SW 1271 (cell line): ENCODE measurements around the gene PTPRK.

Experiments used
- DNase-seq, 2 experiments: peaks; one replicate each; lab custom pipeline; 2025; lab: John Stamatoyannopoulos, UW

The PTPRK gene

DNA sequence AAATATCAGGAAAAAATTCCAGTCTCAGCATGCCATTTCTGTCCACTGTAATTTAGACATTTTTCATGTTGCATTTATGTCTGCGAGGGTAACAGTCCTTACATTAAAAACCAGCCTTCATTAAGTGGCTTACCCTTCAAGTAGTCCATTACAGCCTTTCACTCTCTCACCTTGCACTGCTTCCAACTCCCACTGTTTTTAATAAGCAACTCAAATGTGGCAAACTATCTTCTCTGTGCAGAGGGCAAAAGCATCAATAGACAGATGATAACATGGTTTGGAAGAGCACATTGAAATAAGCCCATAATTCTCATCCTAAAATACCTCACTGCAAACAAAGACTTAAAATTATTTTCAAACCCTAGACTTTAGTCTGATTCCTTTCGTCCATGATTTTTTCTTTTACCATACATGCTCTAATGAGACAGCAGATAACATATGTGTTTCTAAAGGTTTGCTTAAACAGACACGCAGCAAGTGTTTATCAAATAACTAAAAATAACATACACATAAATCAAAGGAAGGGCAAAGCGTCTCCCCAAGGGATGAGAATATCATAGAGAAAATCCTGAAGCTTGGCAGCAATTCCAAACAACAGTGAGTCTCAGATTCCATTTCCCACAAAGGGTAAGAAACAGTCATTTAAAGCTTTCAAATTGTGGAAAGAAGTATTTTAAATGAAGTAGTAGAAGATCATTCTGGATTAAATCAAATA lies 130.4 kb downstream of the PTPRK start:
- DNase-seq: no peak

GRCh38 chr6:128388380-128388779 lies 132.0 kb downstream of the PTPRK start:
- DNase-seq: no peak

DNA sequence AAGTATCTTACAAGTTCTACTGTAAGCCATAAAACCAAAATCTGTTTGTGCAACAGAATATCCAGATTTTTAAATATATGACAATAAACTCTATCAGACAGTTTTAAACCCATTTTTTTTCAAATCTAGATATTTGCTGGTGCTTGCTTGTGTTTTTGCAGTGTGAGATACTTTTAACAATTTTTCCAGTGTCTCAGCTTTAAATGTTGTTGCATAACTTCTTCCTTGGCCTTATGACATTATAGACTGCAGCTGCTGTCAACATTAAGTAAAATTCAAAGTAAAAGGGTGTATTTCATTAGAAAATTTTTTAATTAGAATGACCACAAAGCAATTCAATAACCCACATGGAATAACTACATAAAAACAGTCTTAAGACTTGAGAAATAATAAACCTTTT lies 139.5 kb downstream of the PTPRK start:
- DNase-seq: no peak

- no peak for DNase-seq
Measured at GRCh38 chr6:128379577-128379976, 140.8 kb downstream of the PTPRK start.

GRCh38 chr6:128376952-128377503 lies 143.4 kb downstream of the PTPRK start:
- no peak for DNase-seq

GRCh38 chr6:128371136-128371535 lies 149.3 kb downstream of the PTPRK start:
- no peak for DNase-seq

DNA sequence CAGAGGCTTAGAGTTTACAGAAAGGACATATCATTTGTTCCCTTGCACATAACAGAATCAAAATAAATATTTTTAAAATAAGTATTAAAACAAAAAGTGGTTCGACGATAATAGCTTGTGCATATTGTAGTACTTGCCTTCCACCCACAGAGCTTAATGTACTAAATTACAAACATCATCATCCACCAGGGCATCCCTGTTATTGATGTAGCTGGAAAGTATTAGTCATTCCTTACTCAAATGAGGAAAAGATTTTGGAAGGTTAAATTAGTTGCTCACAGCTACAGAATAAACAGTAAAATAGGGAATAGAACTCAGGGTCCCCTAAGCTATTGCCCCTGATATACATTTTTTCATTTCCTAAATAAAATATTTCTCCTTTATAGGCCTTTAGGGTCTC lies 150.3 kb downstream of the PTPRK start:
- no peak for DNase-seq

GRCh38 chr6:128368213-128368944 lies 152.0 kb downstream of the PTPRK start:
- no peak for DNase-seq

- no peak for DNase-seq
Measured at GRCh38 chr6:128367437-128367836, 153.0 kb downstream of the PTPRK start.

DNA sequence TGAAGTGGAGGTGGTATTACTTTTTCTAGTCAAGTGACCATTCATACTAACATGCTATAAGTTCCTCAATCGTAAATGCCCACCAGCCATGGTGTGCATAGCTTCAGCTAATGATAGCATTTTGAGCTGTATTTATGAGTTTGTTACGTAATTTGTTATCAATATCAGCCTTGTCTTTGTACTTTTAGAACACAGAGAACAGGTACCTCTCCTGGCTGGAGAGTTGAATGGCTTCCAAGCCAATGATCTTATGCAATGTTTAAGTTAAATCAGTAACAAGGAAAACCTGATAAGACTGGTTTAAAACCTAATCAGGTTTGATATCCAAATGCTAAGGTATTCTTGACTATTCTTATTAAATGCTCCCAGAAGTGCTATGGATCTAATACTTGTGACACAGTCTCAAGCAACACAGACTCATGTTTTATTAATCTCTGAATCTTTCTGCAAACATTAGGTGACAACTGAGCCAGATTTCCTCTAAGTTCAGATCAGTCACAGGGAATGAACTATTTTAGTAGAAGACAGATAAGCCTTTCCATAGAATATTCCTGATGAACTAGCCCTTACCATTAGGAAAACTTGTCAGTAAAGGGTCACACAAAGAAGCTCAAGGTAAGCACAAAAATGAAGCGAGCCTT lies 154.8 kb downstream of the PTPRK start:
- DNase-seq: no peak

GRCh38 chr6:128364766-128365519 lies 155.5 kb downstream of the PTPRK start:
- no peak for DNase-seq

- DNase-seq: no peak
Measured at GRCh38 chr6:128363020-128363813, 157.2 kb downstream of the PTPRK start.

GRCh38 chr6:128361378-128361777 lies 159.0 kb downstream of the PTPRK start:
- no peak for DNase-seq

DNA sequence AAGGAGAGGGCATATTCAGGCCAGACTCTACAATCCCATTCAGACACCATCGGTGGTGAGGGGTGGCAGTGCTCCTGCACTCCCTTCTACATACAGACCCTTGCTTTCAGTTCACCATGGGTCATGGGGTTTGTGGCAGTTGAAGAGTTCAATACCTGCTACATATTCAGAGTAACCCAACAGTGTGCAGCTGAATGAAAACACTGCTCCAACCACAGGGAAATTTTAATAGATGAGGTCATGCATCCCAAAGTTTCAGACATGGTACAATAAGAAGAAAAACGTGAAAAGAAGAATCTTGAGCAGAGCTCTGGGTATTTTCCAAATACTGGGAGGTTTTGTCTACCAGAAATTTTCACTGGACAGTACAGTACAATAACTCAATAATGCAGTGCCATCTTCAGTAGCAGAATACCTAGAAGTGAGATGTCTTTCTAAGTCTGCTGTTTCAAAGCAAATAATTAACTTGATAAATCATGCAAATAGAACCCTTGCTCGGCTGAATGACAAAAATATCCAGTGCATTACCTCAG lies 162.1 kb downstream of the PTPRK start:
- no peak for DNase-seq

- DNase-seq: no peak
Measured at GRCh38 chr6:128357392-128358130, 162.8 kb downstream of the PTPRK start.

DNA sequence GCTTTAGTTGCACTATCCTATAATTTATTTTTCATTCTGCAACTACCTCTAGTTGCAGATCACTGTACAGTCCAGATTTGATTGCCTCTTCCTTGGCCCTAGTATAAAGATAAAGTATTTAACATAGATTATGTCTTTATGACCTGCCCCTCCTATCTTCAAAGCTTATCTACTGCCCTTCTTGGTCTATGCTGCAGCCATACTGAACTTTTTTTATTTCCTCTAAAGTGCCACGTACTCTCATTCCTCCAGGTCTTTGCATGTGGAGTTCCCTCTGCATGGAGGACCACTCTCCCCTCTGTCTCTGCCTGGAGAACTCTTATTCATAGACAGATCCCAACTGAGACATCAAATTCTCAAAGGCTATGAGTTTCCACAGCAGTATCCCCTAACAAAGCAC lies 168.0 kb downstream of the PTPRK start:
- DNase-seq: no peak

DNA sequence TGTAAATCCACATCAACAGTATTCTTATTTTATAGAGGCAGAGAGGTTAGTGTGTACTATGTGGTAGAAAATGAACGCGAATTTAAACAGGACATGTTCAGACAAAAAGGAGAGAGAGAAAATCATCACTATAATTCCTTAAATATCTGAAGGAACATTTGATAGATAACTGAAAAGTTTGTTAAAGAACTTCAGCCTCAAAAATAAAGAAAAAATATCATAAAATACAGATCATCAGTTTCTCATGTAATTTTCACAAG lies 169.2 kb downstream of the PTPRK start:
- no peak for DNase-seq

GRCh38 chr6:128350416-128351254 lies 169.8 kb downstream of the PTPRK start:
- DNase-seq: no peak

DNA sequence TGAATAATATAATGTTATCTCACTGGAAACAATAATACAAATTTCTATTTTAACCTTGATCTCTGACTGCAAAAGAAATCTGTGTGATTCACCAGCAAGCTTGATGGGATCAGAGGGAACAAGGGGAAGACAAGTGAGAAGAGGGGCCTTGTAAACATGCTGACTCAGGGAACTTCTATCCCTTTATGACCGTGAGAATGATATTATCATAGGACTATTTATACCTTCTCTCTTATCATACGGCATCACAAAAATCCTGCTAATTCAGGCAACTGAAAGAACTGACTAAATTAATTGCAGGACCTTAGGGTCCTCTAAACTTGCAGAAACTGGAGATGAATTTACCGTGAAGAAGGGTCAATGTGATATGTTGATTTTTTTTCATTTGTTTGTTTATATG lies 173.3 kb downstream of the PTPRK start:
- DNase-seq: no peak

- no peak for DNase-seq
Measured at GRCh38 chr6:128346569-128346968, 173.8 kb downstream of the PTPRK start.
